Neural crest cell (in vitro differentiated cells): ENCODE data around the gene SPAG16. TPM values are rescaled to one million over a fixed set of nuclear protein-coding genes. Genes with fewer than 3 reads are reported as not detected.

Experiments
- DNase-seq: peaks from one replicate; pipeline ENCODE4 v3.0.0; 2021; ENCODE audit warnings: low read depth, mixed read lengths, low spot score
- H3K27ac Mint-ChIP-seq: one replicate; pipeline ENCODE4 v1.8.0; 2021; ENCODE audit warnings: mild to moderate bottlenecking, mixed read lengths; ENCODE audit not compliant: unreplicated experiment
- H3K27me3 Mint-ChIP-seq: 2 replicates; pipeline ENCODE4 v1.8.0; 2021; ENCODE audit warnings: low read depth, mild to moderate bottlenecking, mixed read lengths
- H3K36me3 Mint-ChIP-seq: 2 replicates; pipeline ENCODE4 v1.8.0; 2021; ENCODE audit warnings: low read depth, mild to moderate bottlenecking, mixed read lengths
- H3K4me1 Mint-ChIP-seq: 2 replicates; pipeline ENCODE4 v1.8.0; 2021; ENCODE audit warnings: mixed read lengths
- H3K4me3 Mint-ChIP-seq: one replicate; pipeline ENCODE4 v1.8.0; 2021; ENCODE audit warnings: mild to moderate bottlenecking, mixed read lengths
- H3K9me3 Mint-ChIP-seq: 2 replicates; pipeline ENCODE4 v1.8.0; 2021; ENCODE audit warnings: mixed read lengths
- CTCF ChIP-seq: fragments of 200-600 bp; sonication (generic); conservative IDR thresholded peaks from 2 replicates; pipeline ENCODE4 v1.5.0; 2021; ENCODE audit warnings: antibody characterized with exemption, mild to moderate bottlenecking
- total RNA-seq: library from RNA; stranded (reverse); gene quantifications from 2 replicates; pipeline ENCODE4 v1.2.1, GENCODE V29; 2021

SPAG16 gene
- total RNA-seq, 1 donor from 2014 or later = 29.0 TPM

GRCh38 chr2:214098811-214099210, 814.5 kb downstream of the SPAG16 start:
- Mint-ChIP-seq H3K27ac (no peak overlapping the region), H3K9me3 (no peaks in the 10 kb centered on the region), H3K4me1 (peaks cover 10% of the 10 kb centered on the region), H3K36me3 (no peaks in the 10 kb centered on the region), H3K4me3 (no peak overlapping the region), H3K27me3 (no peaks in the 10 kb centered on the region)
- DNase-seq = no peak
- no peak for TF ChIP-seq CTCF

- Mint-ChIP-seq H3K4me3 (no peak overlapping the region), H3K27ac (no peak overlapping the region), H3K4me1 (peaks cover 10% of the 10 kb centered on the region), H3K9me3 (no peaks in the 10 kb centered on the region), H3K36me3 (no peaks in the 10 kb centered on the region), H3K27me3 (no peaks in the 10 kb centered on the region)
- no peak for TF ChIP-seq CTCF
- DNase-seq = no peak
These were observed 816.2 kb downstream of the SPAG16 start for GRCh38 chr2:214100488-214100887.

- Mint-ChIP-seq H3K9me3 (no peaks in the 10 kb centered on the region), H3K36me3 (no peaks in the 10 kb centered on the region), H3K4me1 (peaks cover 4% of the 10 kb centered on the region), H3K27ac (no peak overlapping the region), H3K4me3 (no peak overlapping the region), H3K27me3 (no peaks in the 10 kb centered on the region)
- TF ChIP-seq CTCF = no peak
- DNase-seq = no peak
These were observed 819.2 kb downstream of the SPAG16 start for GRCh38 chr2:214103276-214104001.

- no peaks in the 10 kb centered on the region for H3K9me3 Mint-ChIP-seq
- no peaks in the 10 kb centered on the region for H3K36me3 Mint-ChIP-seq
- no peaks in the 10 kb centered on the region for H3K27me3 Mint-ChIP-seq
- peaks cover 4% of the 10 kb centered on the region for H3K4me1 Mint-ChIP-seq
- DNase-seq = no peak
- no peak overlapping the region for H3K27ac Mint-ChIP-seq
- no peak for TF ChIP-seq CTCF
- no peak overlapping the region for H3K4me3 Mint-ChIP-seq
These were observed 820.0 kb downstream of the SPAG16 start for GRCh38 chr2:214104219-214104618.

GRCh38 chr2:214104967-214105366, 820.7 kb downstream of the SPAG16 start:
- no peaks in the 10 kb centered on the region for H3K36me3 Mint-ChIP-seq
- no peaks in the 10 kb centered on the region for H3K9me3 Mint-ChIP-seq
- H3K4me3 Mint-ChIP-seq = no peak overlapping the region
- TF ChIP-seq CTCF = no peak
- DNase-seq = no peak
- H3K27ac Mint-ChIP-seq = no peak overlapping the region
- H3K4me1 Mint-ChIP-seq = peaks cover 4% of the 10 kb centered on the region
- H3K27me3 Mint-ChIP-seq = no peaks in the 10 kb centered on the region
